Uterus (tissue), 2 donors: ENCODE data around the gene PLEK2.

ENCODE experiments used
- POLR2A ChIP-seq, 2 donors: fragments of 450-650 bp; IDR thresholded peaks; one replicate each; pipeline ENCODE4 v1.6.1; 2016; ENCODE audit warnings: antibody characterized with exemption in 2 of 2, mild to moderate bottlenecking in 1 of 2, moderate library complexity in 1 of 2
- TF ChIP-seq, protein P1 (sequence below), 4 experiments: fragments of 200-600 bp in 2 of 4; fragments of 450-650 bp in 2 of 4; sonication (generic) in 2 of 4; IDR thresholded peaks; one replicate each; pipeline ENCODE4 v1.5.1; 2016 to 2019; ENCODE audit warnings: antibody characterized with exemption in 4 of 4, mild to moderate bottlenecking in 2 of 4, moderate library complexity in 1 of 4

DNA sequence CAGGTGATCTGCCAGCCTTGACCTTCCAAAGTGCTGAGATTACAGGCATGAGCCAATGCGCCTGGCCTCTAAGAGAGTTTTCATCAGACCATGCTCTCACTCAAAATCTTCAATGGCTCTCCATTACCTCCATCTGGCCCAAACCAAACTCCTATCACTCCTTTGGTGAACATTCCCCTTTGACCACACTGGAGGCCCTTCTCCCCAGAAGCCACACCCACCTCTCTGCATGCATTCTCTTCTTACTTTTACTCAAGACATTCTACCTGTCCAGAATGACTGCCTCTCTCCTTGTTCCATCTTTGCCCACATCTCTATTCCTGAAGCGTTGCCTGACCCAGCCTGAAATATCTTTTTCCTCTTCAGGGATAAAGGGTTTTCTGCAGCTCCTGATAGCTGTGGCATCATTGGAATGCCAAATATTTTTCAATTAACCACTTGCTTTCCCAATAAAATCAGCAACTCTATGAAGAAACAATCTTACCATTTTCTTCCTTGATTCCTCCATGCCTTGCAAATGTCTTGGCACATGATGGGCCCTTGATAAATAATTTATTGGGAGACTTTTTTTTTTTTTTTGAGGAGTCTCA lies 15.5 kb downstream of the PLEK2 start:
- TF ChIP-seq, protein P1, sequence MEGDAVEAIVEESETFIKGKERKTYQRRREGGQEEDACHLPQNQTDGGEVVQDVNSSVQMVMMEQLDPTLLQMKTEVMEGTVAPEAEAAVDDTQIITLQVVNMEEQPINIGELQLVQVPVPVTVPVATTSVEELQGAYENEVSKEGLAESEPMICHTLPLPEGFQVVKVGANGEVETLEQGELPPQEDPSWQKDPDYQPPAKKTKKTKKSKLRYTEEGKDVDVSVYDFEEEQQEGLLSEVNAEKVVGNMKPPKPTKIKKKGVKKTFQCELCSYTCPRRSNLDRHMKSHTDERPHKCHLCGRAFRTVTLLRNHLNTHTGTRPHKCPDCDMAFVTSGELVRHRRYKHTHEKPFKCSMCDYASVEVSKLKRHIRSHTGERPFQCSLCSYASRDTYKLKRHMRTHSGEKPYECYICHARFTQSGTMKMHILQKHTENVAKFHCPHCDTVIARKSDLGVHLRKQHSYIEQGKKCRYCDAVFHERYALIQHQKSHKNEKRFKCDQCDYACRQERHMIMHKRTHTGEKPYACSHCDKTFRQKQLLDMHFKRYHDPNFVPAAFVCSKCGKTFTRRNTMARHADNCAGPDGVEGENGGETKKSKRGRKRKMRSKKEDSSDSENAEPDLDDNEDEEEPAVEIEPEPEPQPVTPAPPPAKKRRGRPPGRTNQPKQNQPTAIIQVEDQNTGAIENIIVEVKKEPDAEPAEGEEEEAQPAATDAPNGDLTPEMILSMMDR (IDR thresholded peaks at IDR 0.05), result no peak
- no peak for TF ChIP-seq POLR2A (IDR thresholded peaks at IDR 0.05)
